Ishikawa (cell line): Measurements from ENCODE around the gene DHRSX.

Source experiments
- CEBPB ChIP-seq: IDR thresholded peaks from 2 replicates; pipeline ENCODE4 v1.6.1; 2012
- CREB1 ChIP-seq: IDR thresholded peaks from 2 replicates; pipeline ENCODE4 v1.6.1; 2012; ENCODE audit warnings: low read depth
- EGR1 ChIP-seq: IDR thresholded peaks from 2 replicates; pipeline ENCODE4 v1.6.1; 2012
- EP300 ChIP-seq: IDR thresholded peaks from 2 replicates; pipeline ENCODE4 v1.6.1; 2012; ENCODE audit warnings: borderline replicate concordance
- FOXM1 ChIP-seq: IDR thresholded peaks from 2 replicates; pipeline ENCODE4 v1.6.1; 2012; ENCODE audit warnings: low read depth, borderline replicate concordance
- MAX ChIP-seq: IDR thresholded peaks from 2 replicates; pipeline ENCODE4 v1.6.1; 2012
- NFIC ChIP-seq: IDR thresholded peaks from 2 replicates; pipeline ENCODE4 v1.6.1; 2012
- RAD21 ChIP-seq: IDR thresholded peaks from 2 replicates; pipeline ENCODE4 v1.6.1; 2012; ENCODE audit warnings: low read depth
- REST ChIP-seq: IDR thresholded peaks from 2 replicates; pipeline ENCODE4 v1.6.1; 2012; ENCODE audit warnings: low read depth, mild to moderate bottlenecking
- TAF1 ChIP-seq: IDR thresholded peaks from 2 replicates; pipeline ENCODE4 v1.6.1; 2012; ENCODE audit warnings: low read depth, mild to moderate bottlenecking
- TCF12 ChIP-seq: IDR thresholded peaks from 2 replicates; pipeline ENCODE4 v1.6.1; 2012; ENCODE audit warnings: low read depth
- TEAD4 ChIP-seq: IDR thresholded peaks from 2 replicates; pipeline ENCODE4 v1.6.1; 2012
- USF1 ChIP-seq: IDR thresholded peaks from 2 replicates; pipeline ENCODE4 v1.6.1; 2012
- YY1 ChIP-seq: IDR thresholded peaks from 2 replicates; pipeline ENCODE4 v1.6.1; 2012; ENCODE audit warnings: low read depth
- ZBTB7A ChIP-seq: IDR thresholded peaks from 2 replicates; pipeline ENCODE4 v1.6.1; 2012; ENCODE audit warnings: low read depth

DHRSX gene

GRCh38 chrX:2526390-2526789 is 25.6 kb upstream of the DHRSX start:
- TF ChIP-seq TAF1 = no peak
- TF ChIP-seq MAX = no peak
- no peak for TF ChIP-seq YY1
- no peak for TF ChIP-seq EGR1
- TF ChIP-seq TCF12 = no peak
- TF ChIP-seq TEAD4 = no peak
- no peak for TF ChIP-seq USF1
- no peak for TF ChIP-seq FOXM1
- TF ChIP-seq NFIC = no peak
- no peak for TF ChIP-seq REST
- no peak for TF ChIP-seq EP300
- no peak for TF ChIP-seq CEBPB
- TF ChIP-seq RAD21 = no peak
- no peak for TF ChIP-seq ZBTB7A
- no peak for TF ChIP-seq CREB1

DNA sequence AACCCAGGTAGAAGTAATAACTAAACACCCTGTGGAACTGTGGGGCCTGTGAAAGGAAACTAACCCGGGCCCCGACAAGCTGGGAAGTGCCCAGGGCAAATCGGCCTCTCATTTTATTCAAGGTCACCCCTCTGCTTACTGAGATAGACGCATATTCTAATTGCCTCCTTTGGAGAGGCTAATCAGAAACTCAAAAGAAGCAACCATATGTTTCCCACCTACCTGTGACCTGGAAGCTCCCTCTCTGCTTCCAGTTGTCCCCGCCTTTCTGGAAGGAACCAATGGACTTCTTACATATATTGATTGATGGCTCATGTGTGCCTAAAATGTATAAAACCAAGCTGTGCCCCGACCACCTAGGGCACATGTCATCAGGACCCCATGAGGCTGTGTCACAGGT is 23.1 kb upstream of the DHRSX start:
- no peak for TF ChIP-seq USF1
- TF ChIP-seq EP300 = no peak
- TF ChIP-seq TAF1 = no peak
- no peak for TF ChIP-seq FOXM1
- no peak for TF ChIP-seq EGR1
- no peak for TF ChIP-seq YY1
- no peak for TF ChIP-seq REST
- TF ChIP-seq CEBPB = no peak
- TF ChIP-seq ZBTB7A = no peak
- no peak for TF ChIP-seq TEAD4
- TF ChIP-seq CREB1 = no peak
- TF ChIP-seq RAD21 = no peak

- TF ChIP-seq REST (no peak), EGR1 (no peak), EP300 (no peak)
Measured at GRCh38 chrX:2521927-2522386, 21.2 kb upstream of the DHRSX start.

DNA sequence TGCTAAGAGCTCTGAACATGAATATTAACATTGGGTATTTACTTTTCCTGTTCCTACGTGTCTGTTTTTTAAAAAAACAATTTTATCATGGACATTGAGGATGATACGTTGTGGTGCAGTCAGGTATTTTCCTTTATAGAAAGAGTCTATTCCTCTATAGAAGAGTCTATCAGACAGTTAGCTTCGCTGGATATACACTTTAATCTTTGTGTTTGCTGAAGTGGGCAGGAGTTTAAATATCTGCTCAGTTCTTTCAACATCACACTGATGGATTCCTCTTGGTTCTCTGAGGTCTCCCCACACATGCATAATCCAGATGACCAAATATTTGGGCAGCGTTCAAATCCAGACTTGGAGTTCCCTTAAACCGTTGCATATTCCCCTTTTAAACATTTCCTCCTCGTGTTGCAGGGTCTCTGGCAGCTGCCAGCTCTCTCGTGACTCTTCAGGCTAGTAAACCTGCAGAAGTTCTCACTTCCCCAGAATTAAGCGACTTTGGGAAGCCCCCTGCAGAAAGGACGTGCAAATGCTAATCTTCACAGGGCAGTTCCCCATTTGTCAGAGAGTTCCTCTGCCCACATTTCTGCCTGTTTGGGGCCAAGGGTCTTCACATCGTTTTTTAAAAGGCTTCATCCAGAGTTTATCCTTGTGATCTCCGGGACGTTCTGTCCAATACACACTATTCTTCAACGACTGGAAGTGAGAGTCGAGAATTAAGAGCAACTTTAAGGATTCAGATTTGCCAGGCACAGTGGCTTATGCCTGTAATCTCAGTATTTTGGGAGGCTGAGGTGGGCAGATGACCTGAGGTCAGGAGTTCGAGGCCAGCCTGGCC is 20.5 kb upstream of the DHRSX start:
- TF ChIP-seq FOXM1 = no peak
- TF ChIP-seq ZBTB7A = no peak
- no peak for TF ChIP-seq NFIC
- TF ChIP-seq REST = no peak
- TF ChIP-seq USF1 = no peak
- TF ChIP-seq TCF12 = no peak
